HG02623 (cell line): ENCODE results near the gene IGSF8.
"Not testable (repeated sequence)": the region's sequence is repeated elsewhere in the genome, so short reads cannot be mapped to it uniquely, and the experiment has no call there.

ENCODE experiments used
- ATAC-seq: cut with Tn5 transposase; IDR thresholded peaks from one replicate; pipeline ENCODE4 v1.9.1; 2021; ENCODE audit warnings: moderate library complexity; ENCODE audit not compliant: unreplicated experiment

Gene IGSF8

GRCh38 chr1:160127381-160127780 is 29.0 kb upstream of the IGSF8 start:
- no peak for ATAC-seq

GRCh38 chr1:160126342-160126741 is 27.9 kb upstream of the IGSF8 start:
- not testable (repeated sequence) for ATAC-seq

- ATAC-seq, result no peak
Observed at GRCh38 chr1:160125746-160126145, 27.3 kb upstream of the IGSF8 start.

GRCh38 chr1:160124705-160125478 is 26.5 kb upstream of the IGSF8 start:
- ATAC-seq, result no peak

GRCh38 chr1:160123726-160124125 is 25.3 kb upstream of the IGSF8 start:
- no peak for ATAC-seq

- ATAC-seq, result no peak
Observed at GRCh38 chr1:160122978-160123495, 24.6 kb upstream of the IGSF8 start.

GRCh38 chr1:160121388-160121787 is 23.0 kb upstream of the IGSF8 start:
- ATAC-seq, result no peak

GRCh38 chr1:160120797-160121196 is 22.4 kb upstream of the IGSF8 start:
- no peak for ATAC-seq

GRCh38 chr1:160118928-160119327 is 20.5 kb upstream of the IGSF8 start:
- ATAC-seq, result no peak

- ATAC-seq, result no peak
Observed at GRCh38 chr1:160117709-160118183, 19.3 kb upstream of the IGSF8 start.

GRCh38 chr1:160117300-160117699 is 18.9 kb upstream of the IGSF8 start:
- no peak for ATAC-seq

- ATAC-seq, result no peak
Observed at GRCh38 chr1:160116283-160117147, 18.1 kb upstream of the IGSF8 start.

GRCh38 chr1:160115545-160116282 is 17.3 kb upstream of the IGSF8 start, which contains the start of gene ATP1A2:
Gene ATP1A2 (plus strand): TSS chr1:160115759. CDS start chr1:160115862, 103 bp downstream.
- no peak for ATAC-seq

- no peak for ATAC-seq
Observed at GRCh38 chr1:160114085-160114484, 15.7 kb upstream of the IGSF8 start.

- no peak for ATAC-seq
Observed at GRCh38 chr1:160113407-160113806, 15.0 kb upstream of the IGSF8 start.

- no peak for ATAC-seq
Observed at GRCh38 chr1:160112357-160112756, 13.9 kb upstream of the IGSF8 start.

- ATAC-seq, result not testable (repeated sequence)
Observed at GRCh38 chr1:160111462-160111861, 13.0 kb upstream of the IGSF8 start.

GRCh38 chr1:160109686-160110085 is 11.3 kb upstream of the IGSF8 start:
- no peak for ATAC-seq

- no peak for ATAC-seq
Observed at GRCh38 chr1:160108888-160109662, 10.7 kb upstream of the IGSF8 start.

GRCh38 chr1:160107512-160107911 is 9.1 kb upstream of the IGSF8 start:
- no peak for ATAC-seq
